Breast epithelium (tissue), 3 donors: ENCODE measurements around the gene SEMA4F.

Source experiments
- CTCF ChIP-seq, 3 donors: fragments of 450-650 bp; IDR thresholded peaks; one replicate each; pipeline ENCODE4 v1.5.1; 2016 to 2017; ENCODE audit warnings: antibody characterized with exemption in 3 of 3, mild to moderate bottlenecking in 3 of 3, moderate library complexity in 3 of 3
- POLR2A ChIP-seq: fragments of 450-650 bp; IDR thresholded peaks from one replicate; pipeline ENCODE4 v1.6.1; 2016; ENCODE audit warnings: antibody characterized with exemption, mild to moderate bottlenecking, moderate library complexity

GRCh38 chr2:74645344-74645743, 8.7 kb upstream of the SEMA4F start:
- TF ChIP-seq CTCF (IDR thresholded peaks at IDR 0.05) (no peak), POLR2A (no peak)
